Kidney epithelial cell (primary cell): ENCODE data around the gene TSPO. TPM values are rescaled to one million over a fixed set of nuclear protein-coding genes. Genes with fewer than 3 reads are reported as not detected.
A peak's percentile ranks its signal among the peaks of the same experiment; 100 is the strongest.

ENCODE experiments used
- DNase-seq: peaks from one replicate; pipeline ENCODE4 v3.0.0-alpha.2; 2010; ENCODE audit warnings: low read depth
- H3K27me3 ChIP-seq: 2 replicates; pipeline ENCODE4 v1.6.0; 2011; ENCODE audit warnings: low read length; ENCODE audit not compliant: control insufficient read depth, insufficient read depth
- H3K36me3 ChIP-seq: 2 replicates; pipeline ENCODE4 v1.5.1; 2011; ENCODE audit warnings: low read length; ENCODE audit not compliant: control insufficient read depth, insufficient read depth
- H3K4me3 ChIP-seq: 2 replicates; pipeline ENCODE4 v1.5.1; 2011; ENCODE audit warnings: low read depth, mild to moderate bottlenecking, control low read depth, low read length
- total RNA-seq: library from RNA; depleted of rRNA; stranded (reverse); fragments of >200 nt; gene quantifications from 2 replicates; pipeline ENCODE4 v1.2.3, GENCODE V29; 2015
- TF ChIP-seq, protein P1 (sequence below): IDR thresholded peaks from 2 replicates; pipeline ENCODE4 v1.5.1; 2011; ENCODE audit warnings: mild to moderate bottlenecking, moderate library complexity, low read length, control low read depth, inconsistent platforms; ENCODE audit not compliant: insufficient read depth, poor library complexity, severe bottlenecking

The TSPO gene
- total RNA-seq, 1 donor from 2014 or later: 394 TPM

DNA sequence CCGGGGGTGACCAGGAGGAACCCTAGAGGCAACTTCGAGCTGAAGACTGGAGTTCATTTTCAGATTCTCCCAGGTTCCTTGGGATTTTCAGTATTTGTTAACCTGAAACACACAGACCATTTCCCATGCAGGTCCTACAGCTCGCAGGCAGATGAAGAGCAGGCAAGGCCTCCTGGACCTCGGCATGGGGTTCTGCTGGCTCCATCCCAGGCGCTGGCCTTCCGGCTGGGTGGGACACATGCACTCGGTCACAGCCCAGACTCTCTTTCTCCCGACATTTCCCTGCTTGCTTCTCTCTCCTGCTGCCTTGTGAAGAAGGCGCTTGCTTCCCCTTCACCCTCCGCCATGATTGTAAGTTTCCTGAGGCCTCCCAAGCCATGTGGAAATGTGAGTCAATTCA lies 51.0 kb downstream of the TSPO start:
- no peak for DNase-seq
- TF ChIP-seq, protein P1, sequence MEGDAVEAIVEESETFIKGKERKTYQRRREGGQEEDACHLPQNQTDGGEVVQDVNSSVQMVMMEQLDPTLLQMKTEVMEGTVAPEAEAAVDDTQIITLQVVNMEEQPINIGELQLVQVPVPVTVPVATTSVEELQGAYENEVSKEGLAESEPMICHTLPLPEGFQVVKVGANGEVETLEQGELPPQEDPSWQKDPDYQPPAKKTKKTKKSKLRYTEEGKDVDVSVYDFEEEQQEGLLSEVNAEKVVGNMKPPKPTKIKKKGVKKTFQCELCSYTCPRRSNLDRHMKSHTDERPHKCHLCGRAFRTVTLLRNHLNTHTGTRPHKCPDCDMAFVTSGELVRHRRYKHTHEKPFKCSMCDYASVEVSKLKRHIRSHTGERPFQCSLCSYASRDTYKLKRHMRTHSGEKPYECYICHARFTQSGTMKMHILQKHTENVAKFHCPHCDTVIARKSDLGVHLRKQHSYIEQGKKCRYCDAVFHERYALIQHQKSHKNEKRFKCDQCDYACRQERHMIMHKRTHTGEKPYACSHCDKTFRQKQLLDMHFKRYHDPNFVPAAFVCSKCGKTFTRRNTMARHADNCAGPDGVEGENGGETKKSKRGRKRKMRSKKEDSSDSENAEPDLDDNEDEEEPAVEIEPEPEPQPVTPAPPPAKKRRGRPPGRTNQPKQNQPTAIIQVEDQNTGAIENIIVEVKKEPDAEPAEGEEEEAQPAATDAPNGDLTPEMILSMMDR: no peak

DNA sequence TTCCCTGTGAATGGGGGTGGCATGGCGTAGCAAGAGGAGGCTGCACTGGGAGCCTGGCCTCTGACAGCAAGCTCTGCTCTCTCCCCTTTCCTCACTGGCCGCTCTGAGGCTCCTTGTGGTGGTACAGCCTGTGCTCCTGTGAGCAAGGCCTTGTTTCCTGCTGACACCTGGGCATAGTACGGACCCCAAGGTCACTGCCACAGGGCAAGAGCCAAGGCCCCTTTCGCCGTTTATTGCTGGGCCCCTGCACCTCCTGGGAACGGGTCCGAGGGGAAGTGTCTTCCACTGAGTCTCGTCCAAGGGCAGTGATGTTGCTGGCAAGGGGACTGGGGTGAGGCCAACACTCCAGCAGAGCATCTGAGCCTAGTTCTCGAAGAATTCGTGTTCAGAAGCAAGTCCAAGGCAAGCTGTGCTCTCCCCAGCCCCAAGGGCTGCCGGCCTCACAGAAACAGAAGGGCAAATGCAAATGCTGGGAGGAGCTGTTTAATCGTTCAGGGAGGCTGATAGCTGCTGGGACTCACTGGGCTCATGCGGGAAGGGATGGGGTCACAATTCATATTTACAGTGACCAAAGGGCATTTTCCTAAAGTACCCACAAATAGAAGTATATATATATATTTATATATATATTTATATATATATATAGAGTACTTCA lies 51.5 kb downstream of the TSPO start:
- TF ChIP-seq, protein P1: no peak
- H3K27me3 ChIP-seq: peaks cover 9% of the 10 kb centered on the region
- no peak overlapping the region for H3K4me3 ChIP-seq
- DNase-seq: no peak
- H3K36me3 ChIP-seq: no peaks in the 10 kb centered on the region

More for the DNA sequence above, 51.0 kb downstream of the TSPO start:
- no peak overlapping the region for H3K4me3 ChIP-seq
- H3K36me3 ChIP-seq: no peaks in the 10 kb centered on the region
- peaks cover 11% of the 10 kb centered on the region for H3K27me3 ChIP-seq

DNA sequence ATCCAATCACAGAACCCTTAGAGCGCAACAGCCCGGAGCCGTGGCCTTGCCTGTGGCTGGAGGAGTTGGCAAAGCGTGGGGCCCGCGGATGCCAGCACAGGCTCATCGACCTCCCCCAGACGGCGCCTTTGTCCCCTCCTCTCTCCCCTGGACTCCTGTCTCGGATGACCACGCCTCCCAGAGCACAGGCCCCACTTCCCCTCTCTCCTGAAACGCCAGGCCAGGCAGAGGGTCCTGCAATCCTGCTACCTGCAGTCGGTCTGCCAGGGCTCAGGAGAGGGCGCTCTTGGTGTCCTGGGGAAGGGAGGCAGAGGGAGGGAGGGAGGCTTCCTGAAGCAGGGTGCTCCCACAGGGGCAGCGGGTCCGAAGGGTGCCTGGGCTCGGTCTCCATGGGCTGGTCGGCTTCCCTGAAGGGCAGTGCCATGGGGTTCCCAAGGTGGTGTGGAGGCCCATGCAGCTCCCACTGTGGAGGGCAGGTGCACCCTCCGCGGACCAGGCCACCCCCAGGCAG lies 52.2 kb downstream of the TSPO start:
- DNase-seq: no peak
- Histone ChIP-seq H3K36me3 (no peaks in the 10 kb centered on the region), H3K4me3 (no peak overlapping the region), H3K27me3 (peaks cover 8% of the 10 kb centered on the region)
- TF ChIP-seq, protein P1: peak; percentile 19

DNA sequence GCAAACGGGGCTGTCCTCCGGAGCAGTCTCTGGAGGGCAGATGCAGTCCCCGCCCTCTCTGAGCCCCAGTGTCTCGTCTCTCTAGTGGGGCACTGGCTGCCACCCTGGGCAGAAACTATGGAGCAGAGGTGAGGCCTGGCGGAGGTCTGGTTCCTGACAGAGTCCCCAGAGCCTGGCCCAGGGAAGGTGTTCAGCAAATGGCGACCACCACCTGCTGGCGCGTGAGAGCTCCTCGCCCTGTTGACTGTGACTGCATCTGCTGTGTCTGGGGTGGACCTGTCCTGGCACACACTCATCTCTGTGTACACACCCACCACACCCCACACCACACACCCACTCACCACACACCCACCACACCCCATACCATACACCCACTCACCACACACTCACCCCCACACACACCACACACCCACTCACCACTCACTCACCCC lies 53.9 kb downstream of the TSPO start:
- TF ChIP-seq, protein P1: no peak
- Histone ChIP-seq H3K4me3 (no peak overlapping the region), H3K27me3 (peaks cover 6% of the 10 kb centered on the region), H3K36me3 (no peaks in the 10 kb centered on the region)
- no peak for DNase-seq

DNA sequence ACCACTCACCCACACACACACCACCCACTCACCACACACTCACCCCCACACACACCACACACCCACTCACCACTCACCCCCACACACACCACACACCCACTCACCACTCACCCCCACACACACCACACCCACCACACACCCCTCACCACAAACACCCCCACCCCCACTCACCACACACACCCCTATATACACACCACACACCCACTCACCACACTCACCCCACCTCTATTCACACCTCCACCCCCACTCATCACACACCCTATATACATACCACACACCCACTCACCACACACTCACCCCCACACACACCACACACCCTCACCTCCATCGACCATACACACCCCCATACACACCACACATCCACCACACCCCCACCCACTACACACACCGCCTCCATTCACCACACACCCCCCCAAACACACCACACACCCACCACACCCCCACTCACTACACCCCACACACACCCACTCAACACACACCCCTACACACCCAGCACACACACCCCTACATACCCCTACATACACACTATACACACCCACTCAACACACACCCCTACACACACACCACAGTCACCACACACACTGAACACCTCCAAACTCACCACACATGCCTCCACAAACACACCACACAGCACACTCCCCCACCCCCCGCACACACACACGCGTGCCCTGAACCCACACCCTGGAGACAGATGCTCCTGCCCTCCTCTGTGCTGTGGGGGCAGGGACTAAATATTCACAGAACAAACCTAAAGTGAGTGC lies 54.6 kb downstream of the TSPO start:
- no peak for DNase-seq
- H3K27me3 ChIP-seq: peaks cover 6% of the 10 kb centered on the region
- H3K36me3 ChIP-seq: no peaks in the 10 kb centered on the region
- no peak overlapping the region for H3K4me3 ChIP-seq
- TF ChIP-seq, protein P1: no peak
